Amniotic epithelial cell (primary cell): Measurements from ENCODE around the gene MBP.
"Not testable (repeated sequence)": the region's sequence is repeated elsewhere in the genome, so short reads cannot be mapped to it uniquely, and the experiment has no call there.

Source experiments
- DNase-seq: peaks from one replicate; pipeline ENCODE4 v3.0.0-alpha.2; 2010; ENCODE audit warnings: low read depth

Gene MBP

GRCh38 chr18:77004555-77005380 lies 127.8 kb downstream of the MBP start:
- no peak for DNase-seq

DNA sequence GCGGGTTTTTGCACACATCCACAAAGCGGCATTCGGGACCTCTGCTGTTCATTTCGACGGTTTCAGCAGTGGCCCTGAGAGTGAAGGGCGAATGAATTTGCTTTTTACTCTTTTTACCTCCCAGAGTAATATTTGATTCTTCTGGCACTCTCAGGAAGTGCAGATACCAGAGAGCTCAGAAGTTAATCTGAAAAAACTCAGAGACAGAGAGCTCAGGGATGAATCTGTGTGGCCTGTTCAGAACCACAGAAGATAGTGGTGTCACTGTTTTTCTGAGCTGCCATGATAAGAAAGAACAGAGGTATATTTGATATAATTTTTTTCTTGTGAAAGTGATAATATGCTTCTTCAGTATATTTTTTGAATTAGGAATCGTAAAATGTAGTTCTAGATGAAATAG lies 129.3 kb downstream of the MBP start:
- DNase-seq = no peak

DNA sequence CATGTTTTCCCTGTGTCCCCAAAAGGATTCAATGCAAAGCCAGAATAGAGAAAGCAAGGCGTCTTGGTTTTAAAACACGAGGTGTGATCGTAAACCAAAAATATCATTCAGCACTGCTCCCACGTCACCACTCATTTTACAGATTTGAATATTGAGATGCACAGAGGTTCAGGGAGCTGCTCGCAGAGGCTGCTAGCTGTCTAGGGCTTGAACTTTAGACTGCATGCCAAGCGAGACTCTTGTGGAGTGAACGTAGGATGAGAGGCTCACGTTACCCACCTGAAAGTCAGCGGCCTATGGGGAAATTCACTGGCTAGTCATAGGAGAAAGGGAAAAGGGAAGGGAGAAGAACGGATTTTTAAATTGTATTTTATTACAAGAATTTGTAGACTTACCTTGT lies 130.1 kb downstream of the MBP start:
- no peak for DNase-seq

- no peak for DNase-seq
Observed at GRCh38 chr18:77001979-77002378, 130.6 kb downstream of the MBP start.

DNA sequence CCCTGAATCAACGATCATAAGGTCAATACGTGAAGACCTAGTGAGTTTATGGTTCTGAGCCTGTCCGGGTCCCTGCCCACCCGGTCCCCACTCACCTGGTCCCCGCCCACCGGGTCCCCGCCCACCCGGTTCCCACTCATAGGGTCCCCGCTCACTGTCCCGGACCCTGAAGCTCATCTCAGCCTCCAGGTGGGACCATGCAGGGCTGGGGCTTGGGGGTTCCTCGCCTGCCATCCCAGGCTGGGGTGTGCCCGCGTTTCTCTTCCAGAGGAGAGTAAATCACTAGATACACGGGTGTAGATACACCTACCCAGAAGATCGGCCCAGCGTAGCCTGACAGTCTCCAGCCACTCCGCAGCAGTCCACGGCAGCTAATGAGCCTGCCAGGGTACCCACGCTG lies 131.5 kb downstream of the MBP start:
- DNase-seq = no peak

DNA sequence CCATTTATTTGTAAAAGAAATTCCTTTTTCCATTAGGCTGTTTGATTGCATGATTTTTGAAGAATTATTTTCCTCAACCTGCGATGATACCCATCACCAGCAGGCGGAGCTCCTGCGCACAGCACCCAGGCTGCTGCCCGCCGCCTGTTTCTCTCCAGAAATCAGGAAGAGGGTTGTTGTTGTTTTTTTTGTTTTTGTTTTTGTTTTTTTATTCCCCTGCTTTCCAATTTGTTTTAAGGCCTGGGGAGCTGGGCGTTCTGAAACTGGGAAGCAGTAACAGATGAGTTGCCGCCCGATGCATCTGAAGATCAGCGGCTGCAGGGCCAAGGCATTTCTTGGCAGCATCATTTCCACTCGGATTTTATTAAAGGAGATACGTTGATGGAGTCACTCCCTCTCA lies 132.1 kb downstream of the MBP start:
- peak; percentile 17 for DNase-seq

DNA sequence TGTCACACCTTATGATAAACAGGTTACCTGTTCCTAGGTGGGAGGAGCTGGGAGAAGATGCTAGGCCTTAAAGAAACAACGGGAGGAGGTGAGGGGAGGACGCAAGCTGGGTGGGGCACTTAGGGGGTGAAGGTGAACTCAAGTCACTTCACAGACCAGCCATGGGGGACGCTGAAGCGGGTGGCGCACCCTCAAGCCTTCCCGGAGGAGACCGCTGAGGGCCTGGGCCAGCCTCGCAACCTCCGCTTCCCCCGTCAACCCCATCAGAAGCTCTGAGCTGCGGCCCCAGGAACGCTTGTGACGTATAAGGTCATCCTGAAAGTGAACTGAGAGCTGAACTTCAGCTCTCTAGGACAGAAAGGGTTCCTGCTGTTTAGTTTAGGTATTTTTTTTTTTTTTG lies 133.5 kb downstream of the MBP start:
- DNase-seq = no peak

DNA sequence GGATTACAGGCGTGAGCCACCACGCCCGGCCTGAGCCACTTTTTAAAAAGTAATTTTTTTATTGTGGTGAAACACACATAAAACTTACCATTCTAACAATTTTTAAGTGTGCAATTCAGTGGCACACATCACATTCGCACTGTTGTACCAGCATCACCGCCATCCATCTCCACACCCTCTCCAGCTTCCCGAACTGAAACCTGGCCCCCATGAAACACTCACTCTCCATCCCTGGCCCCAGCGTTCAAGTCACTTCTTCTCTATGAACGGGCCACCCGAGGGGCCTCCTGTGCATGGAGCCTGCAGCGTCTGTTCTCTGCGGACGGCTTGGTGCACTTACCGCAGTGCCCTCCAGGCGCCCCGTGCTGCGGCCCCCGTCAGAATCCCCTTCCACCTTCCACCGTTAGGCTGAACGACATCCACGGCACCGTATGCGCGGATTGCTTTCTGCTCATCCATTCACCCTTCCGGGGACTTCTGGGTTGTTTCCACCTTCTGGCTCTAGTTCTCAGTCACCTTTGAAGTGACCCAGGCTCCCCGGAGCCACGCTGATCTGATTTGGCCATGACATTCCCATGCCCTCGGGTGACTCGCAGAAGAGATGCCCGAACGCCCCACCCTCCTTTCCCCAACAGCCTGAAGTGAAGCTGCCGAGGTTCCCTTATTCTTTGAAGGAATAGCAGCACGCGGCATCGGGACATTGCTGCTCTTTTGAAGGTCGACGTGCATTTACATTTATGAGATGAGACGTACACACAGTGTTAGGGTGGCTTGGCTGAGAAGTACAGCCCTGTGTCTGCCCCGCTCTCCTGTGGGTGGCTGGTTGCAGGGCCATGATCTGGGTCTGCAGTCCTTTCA lies 134.4 kb downstream of the MBP start:
- no peak for DNase-seq

GRCh38 chr18:76996429-76996828 lies 136.2 kb downstream of the MBP start:
- DNase-seq = no peak

DNA sequence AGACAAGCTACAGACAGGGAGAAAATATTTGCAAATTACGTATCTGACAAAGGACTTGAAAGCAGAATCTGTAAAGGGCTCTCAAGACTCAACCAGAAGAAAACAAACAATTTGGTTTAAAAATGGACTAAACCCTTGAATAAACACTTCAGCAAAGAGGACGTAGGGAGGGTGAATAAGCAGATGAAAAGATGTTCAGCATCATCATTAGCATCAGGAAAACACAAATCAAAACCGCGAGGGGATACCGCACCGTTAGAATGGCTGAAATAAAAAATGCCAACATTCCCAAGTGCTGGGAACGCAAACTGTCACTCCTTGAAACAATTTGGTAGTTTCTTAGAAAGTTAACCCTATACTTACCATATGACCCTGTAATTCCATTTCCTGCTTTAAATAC lies 136.7 kb downstream of the MBP start:
- DNase-seq = no peak

DNA sequence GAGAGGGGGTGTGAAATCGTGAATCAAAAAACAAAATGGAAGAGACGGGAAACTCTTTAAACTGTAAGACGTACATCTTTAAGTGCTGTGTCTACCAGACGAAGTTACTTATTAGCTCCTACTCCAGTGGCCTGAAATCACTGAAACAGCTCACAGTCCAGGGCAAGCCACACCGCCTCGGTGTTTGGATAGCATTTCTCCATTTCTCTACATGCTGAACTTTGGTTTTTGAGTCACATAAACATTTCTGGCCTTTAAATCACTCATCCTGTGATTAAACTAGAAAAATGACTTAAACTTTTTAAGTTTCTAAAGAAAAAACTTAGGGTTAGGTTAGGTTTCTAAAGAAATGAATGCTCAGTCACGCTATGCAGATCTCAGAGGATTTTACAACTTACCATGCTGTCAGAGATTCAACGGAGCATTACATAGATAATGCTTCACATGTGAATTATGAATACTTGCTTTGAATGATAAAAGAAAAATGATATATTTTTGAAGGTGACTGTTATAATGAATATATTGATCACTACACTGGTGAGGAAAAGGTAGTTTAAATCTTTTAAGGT lies 138.4 kb downstream of the MBP start:
- DNase-seq = no peak

DNA sequence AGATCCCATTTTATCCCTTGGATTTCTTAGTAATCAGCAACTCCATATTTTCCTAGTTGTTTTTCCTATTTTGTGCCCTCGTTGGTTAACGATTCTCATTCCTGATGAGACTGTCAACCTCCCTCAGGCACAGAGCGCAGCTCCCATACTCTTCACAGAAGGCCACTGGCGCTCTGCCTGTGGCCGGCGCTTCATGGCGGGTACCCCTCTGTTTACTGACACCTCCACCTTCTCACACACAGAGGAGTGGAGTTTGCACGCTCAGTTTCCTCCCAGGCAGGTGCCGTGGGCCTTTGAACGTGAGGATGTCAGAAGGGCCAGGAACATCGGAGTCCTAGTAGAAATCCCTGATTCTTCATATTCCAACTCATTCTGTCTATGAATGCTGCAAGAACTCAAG lies 139.0 kb downstream of the MBP start:
- no peak for DNase-seq

GRCh38 chr18:76993085-76993382 lies 139.5 kb downstream of the MBP start:
- no peak for DNase-seq

DNA sequence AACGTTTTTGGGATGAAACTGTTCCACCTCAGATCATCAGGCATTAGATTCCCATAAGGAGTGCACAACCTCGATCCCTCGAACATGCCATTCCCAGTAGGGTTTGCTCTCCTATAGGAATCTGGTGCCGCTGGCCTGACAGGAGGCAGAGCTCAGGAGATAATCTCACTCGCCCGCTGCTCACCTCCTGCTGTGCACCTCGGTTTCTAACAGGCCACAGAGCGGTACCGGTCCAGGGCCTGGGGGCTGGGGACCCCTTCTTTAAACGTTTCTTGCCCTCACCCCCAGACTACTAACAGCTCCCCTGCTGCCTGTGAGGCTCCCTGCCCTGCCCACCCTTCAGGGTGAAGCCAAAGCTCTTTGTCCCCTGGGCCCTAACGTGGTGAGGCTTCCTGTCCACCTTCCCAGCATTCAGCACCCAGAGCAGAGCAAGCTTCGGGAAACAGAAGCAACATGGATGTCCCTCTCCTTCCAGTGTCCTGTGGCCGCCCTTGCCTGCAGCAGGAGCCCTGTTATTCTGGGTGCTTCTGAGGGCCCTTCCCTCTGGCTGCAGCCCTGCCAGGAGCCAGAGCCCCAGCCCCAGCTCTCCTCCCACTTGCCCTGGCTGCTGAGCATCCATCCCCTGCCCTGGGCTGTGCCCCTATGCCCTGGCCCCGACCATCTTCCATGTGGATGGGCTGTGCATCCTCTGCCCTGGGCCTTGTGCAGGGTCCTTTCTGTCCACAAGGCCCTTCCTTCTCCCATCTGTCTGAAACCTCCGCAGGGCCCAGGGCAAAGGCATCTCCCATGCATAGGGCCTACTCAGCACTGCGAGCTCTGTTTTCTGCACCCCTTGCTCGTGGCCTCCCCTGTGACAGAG lies 140.1 kb downstream of the MBP start:
- DNase-seq = no peak

GRCh38 chr18:76991021-76991688 lies 141.4 kb downstream of the MBP start:
- DNase-seq = no peak

DNA sequence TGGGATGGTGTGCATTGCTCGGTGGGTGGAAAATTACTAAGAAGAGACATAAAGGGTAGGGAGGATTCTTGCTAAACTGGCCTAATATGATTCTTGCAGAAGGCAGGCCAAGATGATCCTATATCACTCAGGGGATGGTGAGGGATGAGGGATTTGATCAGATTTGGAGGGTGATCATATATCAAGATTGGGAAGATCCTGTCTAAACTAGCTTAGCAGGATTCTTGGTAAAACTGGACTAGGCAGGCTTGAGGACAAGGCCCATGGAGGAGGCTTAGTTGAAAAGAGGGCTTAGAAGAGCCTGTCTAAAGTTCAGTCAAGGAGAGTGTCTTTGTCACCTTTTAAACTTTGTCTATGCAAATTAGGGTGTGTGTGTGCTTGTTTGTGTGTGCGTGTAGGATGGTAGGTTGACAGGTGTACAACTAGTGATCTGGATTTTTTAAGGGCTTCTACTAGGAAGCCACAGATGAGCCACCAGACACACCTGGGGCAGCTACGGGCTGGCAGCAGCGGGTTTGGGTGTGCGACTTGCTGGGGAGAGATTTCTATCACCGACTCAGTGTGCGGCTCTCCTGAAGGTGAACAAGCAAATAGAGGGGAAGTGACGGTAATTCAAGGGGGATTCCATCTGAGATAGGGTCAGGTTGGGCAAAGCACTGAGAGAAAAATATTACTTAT lies 142.1 kb downstream of the MBP start:
- not testable (repeated sequence) for DNase-seq

DNA sequence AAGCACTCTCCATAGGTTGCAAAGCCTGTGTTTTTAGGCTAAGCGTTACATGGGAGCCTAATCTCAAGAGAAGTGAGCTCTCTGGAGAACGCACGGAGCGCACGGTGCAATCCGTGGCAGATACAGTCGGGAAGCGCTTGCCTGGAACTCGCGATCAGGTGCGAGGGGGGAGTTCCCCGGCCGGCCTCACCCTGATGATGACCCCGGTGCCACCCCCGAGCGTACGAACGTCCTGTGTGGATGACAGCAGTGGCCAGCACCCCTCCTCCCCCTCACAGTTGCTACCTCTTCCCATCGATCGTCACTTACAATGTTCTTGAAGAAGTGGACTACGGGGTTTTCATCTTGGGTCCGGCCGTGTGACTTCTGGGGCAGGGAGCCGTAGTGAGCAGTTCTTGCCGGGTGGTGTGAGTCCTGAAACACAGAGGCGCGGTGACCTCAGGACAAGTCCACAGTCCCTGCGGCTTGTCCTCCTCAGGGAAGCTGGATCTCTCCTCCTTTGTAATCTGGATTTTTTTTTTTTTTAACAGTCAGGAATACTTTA lies 142.9 kb downstream of the MBP start:
- DNase-seq = no peak

GRCh38 chr18:76988827-76989646 lies 143.5 kb downstream of the MBP start:
- DNase-seq = no peak

DNA sequence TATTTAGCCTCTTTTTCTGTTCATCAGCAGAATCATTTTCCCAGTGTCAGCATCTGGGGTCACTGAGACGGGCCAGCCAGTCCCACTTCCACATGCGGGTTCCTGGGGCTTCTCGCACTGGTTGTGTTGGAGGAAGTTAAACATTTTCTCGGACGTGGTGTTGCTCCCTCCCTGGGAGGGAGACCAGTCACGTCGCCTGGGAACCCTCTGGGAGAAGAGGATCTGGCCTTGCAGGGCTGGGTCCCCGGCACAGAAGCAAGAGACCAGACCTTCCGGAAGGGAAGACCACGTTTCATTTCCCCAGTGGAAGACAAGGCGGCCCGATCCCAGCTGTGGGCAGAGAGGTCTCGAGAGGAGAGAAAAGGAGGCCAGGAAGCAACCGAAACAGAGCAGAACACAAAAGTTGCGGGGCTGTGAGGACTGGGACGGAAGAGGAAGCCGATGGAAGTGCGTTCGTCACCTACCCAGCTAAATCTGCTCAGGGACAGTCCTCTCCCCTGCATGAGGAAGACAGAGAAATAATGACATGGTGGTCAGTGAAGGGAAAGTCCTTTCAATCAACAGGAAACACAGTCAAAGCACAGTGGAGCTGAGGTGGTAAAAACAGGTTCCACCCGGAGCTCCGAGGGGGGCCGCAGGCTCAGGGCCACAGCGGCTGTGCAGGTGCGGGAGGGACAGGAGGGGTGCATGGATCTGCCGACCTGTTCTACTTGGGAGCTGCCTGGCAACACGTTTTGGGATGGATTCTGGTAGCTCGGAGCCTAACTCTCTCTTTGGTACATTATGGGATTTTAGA lies 144.4 kb downstream of the MBP start:
- no peak for DNase-seq
